Endothelial cell of umbilical vein (primary cell): Measurements from ENCODE around the gene SYNPR. TPM values are rescaled to one million over a fixed set of nuclear protein-coding genes. Genes with fewer than 3 reads are reported as not detected.

ENCODE experiments used
- BruUV-seq: library from RNA; stranded (reverse); fragments of 400-500 nt; replicated peaks from 2 replicates; lab custom pipeline; 2021; lab: Mats Ljungman, UMichigan
- CTCF ChIA-PET: fragments of 300-600, 350-600 bp; sonication (Branson Sonifier 250); formaldehyde crosslinking; loops from one replicate; lab custom pipeline; 2021; ENCODE audit warnings: antibody characterized with exemption, inconsistent platforms; lab: Charles Lee
- POLR2A ChIA-PET: fragments of 300-600, 350-600 bp; sonication (Branson Sonifier 250); formaldehyde crosslinking; loops from one replicate; lab custom pipeline; 2021; ENCODE audit warnings: antibody characterized with exemption, inconsistent platforms; lab: Charles Lee
- DNase-seq: peaks from one replicate; pipeline ENCODE4 v3.0.0-alpha.2; 2011; ENCODE audit warnings: low read depth, low spot score
- FAIRE-seq: peaks from 2 replicates; lab custom pipeline; 2011; peaks lifted over from hg19 to GRCh38; lab: Jason Lieb, UNC
- H2AFZ ChIP-seq: 2 replicates; pipeline ENCODE4 v1.6.0; 2012; ENCODE audit warnings: low read depth, low read length, control low read depth, inconsistent platforms
- H3K27ac ChIP-seq: 2 replicates; pipeline ENCODE4 v1.5.1; 2011; ENCODE audit warnings: low read depth, mild to moderate bottlenecking, control low read depth, low read length, moderate library complexity; ENCODE audit not compliant: insufficient read depth
- H3K27me3 ChIP-seq, 2 experiments: 2 replicates each; pipeline versions ENCODE4 v1.6.0 to v1.6.1; 2011; ENCODE audit warnings: low read length in 2 of 2, mixed read lengths in 1 of 2; ENCODE audit not compliant: control insufficient read depth in 2 of 2, insufficient read depth in 2 of 2
- H3K36me3 ChIP-seq, 2 experiments: 2 replicates in 1 of 2; 3 replicates in 1 of 2; pipeline ENCODE4 v1.5.1; 2011; ENCODE audit warnings: low read length in 2 of 2, mild to moderate bottlenecking in 1 of 2, moderate library complexity in 1 of 2; ENCODE audit not compliant: control insufficient read depth in 2 of 2, insufficient read depth in 2 of 2; ENCODE audit errors: extremely low read depth in 1 of 2
- H3K4me1 ChIP-seq: 3 replicates; pipeline ENCODE4 v1.5.1; 2011; ENCODE audit warnings: mild to moderate bottlenecking, low read length; ENCODE audit not compliant: control insufficient read depth, insufficient read depth; ENCODE audit errors: extremely low read depth
- H3K4me2 ChIP-seq: 2 replicates; pipeline ENCODE4 v1.6.1; 2011; ENCODE audit warnings: low read length, control low read depth, mixed read lengths; ENCODE audit not compliant: insufficient read depth
- H3K4me3 ChIP-seq, 3 experiments: fragments of 200-600 bp in 1 of 3; sonication (generic), shearing (Covaris generic) in 1 of 3; replicated peaks in 1 of 3; 2 replicates each; pipeline ENCODE4 v1.5.1; 2011 to 2016; ENCODE audit warnings: control low read depth in 3 of 3, low read length in 3 of 3, mild to moderate bottlenecking in 2 of 3, inconsistent platforms in 1 of 3, low read depth in 1 of 3, moderate library complexity in 1 of 3; ENCODE audit not compliant: insufficient read depth in 1 of 3
- H3K79me2 ChIP-seq: 2 replicates; pipeline ENCODE4 v1.6.0; 2012; ENCODE audit warnings: low read length, inconsistent platforms; ENCODE audit not compliant: control insufficient read depth, insufficient read depth
- H3K9ac ChIP-seq: replicated peaks from 2 replicates; pipeline ENCODE3; 2011; ENCODE audit warnings: low read length, control low read depth; ENCODE audit not compliant: insufficient read depth; ENCODE audit errors: extremely low read depth
- H3K9me1 ChIP-seq: replicated peaks from 3 replicates; pipeline ENCODE4 v1.6.0; 2011; ENCODE audit warnings: mild to moderate bottlenecking, low read length; ENCODE audit not compliant: control insufficient read depth, insufficient read depth; ENCODE audit errors: extremely low read depth
- H3K9me3 ChIP-seq: replicated peaks from 2 replicates; pipeline ENCODE4 v1.5.1; 2012; ENCODE audit warnings: low read length, inconsistent platforms; ENCODE audit not compliant: control insufficient read depth, insufficient read depth
- H4K20me1 ChIP-seq: replicated peaks from 2 replicates; pipeline ENCODE3; 2011; ENCODE audit warnings: mild to moderate bottlenecking, low read length; ENCODE audit not compliant: control insufficient read depth, insufficient read depth; ENCODE audit errors: extremely low read depth
- EZH2 ChIP-seq: IDR thresholded peaks from 2 replicates; pipeline ENCODE4 v1.6.1; 2012; ENCODE audit warnings: borderline replicate concordance, low read depth, mild to moderate bottlenecking, moderate library complexity, low read length, inconsistent platforms; ENCODE audit not compliant: severe bottlenecking
- FOS ChIP-seq: IDR thresholded peaks from 2 replicates; pipeline ENCODE4 v1.6.1; 2011; ENCODE audit warnings: mild to moderate bottlenecking, low read length, moderate library complexity, borderline replicate concordance; ENCODE audit not compliant: insufficient read depth
- GATA2 ChIP-seq: IDR thresholded peaks from 2 replicates; pipeline ENCODE4 v1.7.0; 2011; ENCODE audit warnings: low read depth, mild to moderate bottlenecking, moderate library complexity, mixed read lengths, low read length; ENCODE audit not compliant: insufficient read length, insufficient read depth
- JUN ChIP-seq: IDR thresholded peaks from 2 replicates; pipeline ENCODE4 v1.6.1; 2011; ENCODE audit warnings: borderline replicate concordance, low read depth; ENCODE audit not compliant: insufficient read length, insufficient read depth
- MYC ChIP-seq: IDR thresholded peaks from one replicate; pipeline ENCODE4 v1.6.1; 2011; ENCODE audit warnings: mild to moderate bottlenecking, low read depth, low read length
- POLR2A ChIP-seq: IDR thresholded peaks from 2 replicates; pipeline ENCODE4 v1.6.1; 2012; ENCODE audit warnings: low read depth, mild to moderate bottlenecking, control low read depth, low read length
- POLR2AphosphoS5 ChIP-seq: IDR thresholded peaks from 2 replicates; pipeline ENCODE4 v1.6.1; 2012; ENCODE audit warnings: low read depth, mild to moderate bottlenecking, control low read depth, low read length, moderate library complexity; ENCODE audit not compliant: insufficient read depth
- dilution Hi-C: fragments of 300-500 bp; cut with MboI; formaldehyde crosslinking; loops from one replicate; pipeline ENCODE4 v1.15.0; 2019; ENCODE audit warnings: low sequenced_read_pairs; ENCODE audit not compliant: extremely low pct_ligation_motif_present
- intact Hi-C: fragments of 100-400 bp; cut with micrococcal nuclease; formaldehyde crosslinking; loops from one replicate; pipeline ENCODE4 v1.10.0; 2022
- polyA plus RNA-seq, 4 experiments: library from polyadenylated mRNA; depleted of rRNA in 3 of 4; stranded (reverse) in 3 of 4; unstranded in 1 of 4; fragments of >200 nt; gene quantifications; 2 replicates each; pipeline versions ENCODE4 v1.2.1 to v1.2.3, GENCODE V29; 2011 to 2012; ENCODE audit warnings: missing spikeins in 1 of 4
- total RNA-seq: library from RNA; stranded (reverse); gene quantifications from 2 replicates; pipeline ENCODE4 v1.2.3, GENCODE V29; 2021
- TF ChIP-seq, protein P1 (sequence below), 2 donors: IDR thresholded peaks; 1 replicate in 1 of 2; 2 replicates in 1 of 2; pipeline ENCODE4 v1.5.1; 2011; ENCODE audit warnings: low read length in 2 of 2, mild to moderate bottlenecking in 2 of 2, moderate library complexity in 2 of 2, control low read depth in 1 of 2, inconsistent platforms in 1 of 2, low read depth in 1 of 2; ENCODE audit not compliant: insufficient read depth in 1 of 2; ENCODE audit errors: extremely low read depth in 1 of 2
- TF ChIP-seq, protein P2 (sequence below): IDR thresholded peaks from 2 replicates; pipeline ENCODE4 v1.6.1; 2011; ENCODE audit not compliant: insufficient read depth, insufficient read length

SYNPR gene
- total and polyA plus RNA-seq, 2 donors (not counting 3 experiments of a cell fraction or from before 2014, with no cell fraction given), result not detected

DNA sequence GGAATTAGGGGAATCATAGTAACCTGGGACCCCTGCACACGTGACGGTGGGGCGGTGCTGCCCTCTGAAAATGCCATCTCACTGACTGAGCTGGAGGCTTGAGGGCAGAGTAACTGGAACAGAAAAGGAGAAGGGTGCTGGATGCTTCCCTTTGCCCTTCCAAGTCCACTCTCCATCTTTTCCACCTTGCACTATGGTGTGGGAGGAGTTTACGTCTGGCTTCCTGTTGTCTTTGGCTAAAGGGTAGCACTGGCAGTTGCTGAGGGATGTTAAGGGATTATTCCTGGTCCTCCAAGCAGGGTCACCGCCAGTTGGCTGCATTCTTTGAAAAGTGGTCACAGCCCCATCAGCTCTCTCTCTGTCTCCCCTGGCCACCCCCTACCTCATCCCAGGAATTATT, 245.0 kb downstream of the SYNPR start:
- no peak for DNase-seq
- FAIRE-seq, result no peak
- H3K9ac ChIP-seq, result no peak overlapping the region
- H3K9me1 ChIP-seq, result no peaks in the 10 kb centered on the region
- no peak overlapping the region for H3K27ac ChIP-seq
- H4K20me1 ChIP-seq, result no peaks in the 10 kb centered on the region
- no TSS peak for BruUV-seq
- intact Hi-C loops, result no loop called here
- no peaks in the 10 kb centered on the region for H3K4me1 ChIP-seq
- H3K4me3 ChIP-seq, result no peak overlapping the region
- no peaks in the 10 kb centered on the region for H3K27me3 ChIP-seq
- H3K36me3 ChIP-seq, result no peaks in the 10 kb centered on the region
- no peak overlapping the region for H2AFZ ChIP-seq
- dilution Hi-C loops, result no loop called here
- H3K4me2 ChIP-seq, result no peak overlapping the region
- CTCF ChIA-PET, result no interaction called here
- no peak for TF ChIP-seq FOS
- no peak for TF ChIP-seq JUN
- TF ChIP-seq POLR2AphosphoS5, result no peak
- TF ChIP-seq, protein P1, sequence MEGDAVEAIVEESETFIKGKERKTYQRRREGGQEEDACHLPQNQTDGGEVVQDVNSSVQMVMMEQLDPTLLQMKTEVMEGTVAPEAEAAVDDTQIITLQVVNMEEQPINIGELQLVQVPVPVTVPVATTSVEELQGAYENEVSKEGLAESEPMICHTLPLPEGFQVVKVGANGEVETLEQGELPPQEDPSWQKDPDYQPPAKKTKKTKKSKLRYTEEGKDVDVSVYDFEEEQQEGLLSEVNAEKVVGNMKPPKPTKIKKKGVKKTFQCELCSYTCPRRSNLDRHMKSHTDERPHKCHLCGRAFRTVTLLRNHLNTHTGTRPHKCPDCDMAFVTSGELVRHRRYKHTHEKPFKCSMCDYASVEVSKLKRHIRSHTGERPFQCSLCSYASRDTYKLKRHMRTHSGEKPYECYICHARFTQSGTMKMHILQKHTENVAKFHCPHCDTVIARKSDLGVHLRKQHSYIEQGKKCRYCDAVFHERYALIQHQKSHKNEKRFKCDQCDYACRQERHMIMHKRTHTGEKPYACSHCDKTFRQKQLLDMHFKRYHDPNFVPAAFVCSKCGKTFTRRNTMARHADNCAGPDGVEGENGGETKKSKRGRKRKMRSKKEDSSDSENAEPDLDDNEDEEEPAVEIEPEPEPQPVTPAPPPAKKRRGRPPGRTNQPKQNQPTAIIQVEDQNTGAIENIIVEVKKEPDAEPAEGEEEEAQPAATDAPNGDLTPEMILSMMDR (IDR thresholded peaks at IDR 0.05; ENCODE audit: extremely low read depth in 1 of 2, insufficient read depth in 1 of 2, low read depth in 1 of 2, low read length in 2 of 2), result no peak
- TF ChIP-seq GATA2, result no peak
- no peak for TF ChIP-seq EZH2
- TF ChIP-seq, protein P2, sequence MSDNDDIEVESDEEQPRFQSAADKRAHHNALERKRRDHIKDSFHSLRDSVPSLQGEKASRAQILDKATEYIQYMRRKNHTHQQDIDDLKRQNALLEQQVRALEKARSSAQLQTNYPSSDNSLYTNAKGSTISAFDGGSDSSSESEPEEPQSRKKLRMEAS, result no peak
- no peak for TF ChIP-seq MYC
- TF ChIP-seq POLR2A, result no peak
- H3K9me3 ChIP-seq, result no peaks in the 10 kb centered on the region
- POLR2A ChIA-PET, result no interaction called here
- H3K79me2 ChIP-seq, result no peaks in the 10 kb centered on the region
